Activated T-helper 1 cell treated with Interleukin-2 at 50 U/mL for 16 hours (primary cell): ENCODE results near the gene IFT27.
"Not testable (repeated sequence)": the region's sequence is repeated elsewhere in the genome, so short reads cannot be mapped to it uniquely, and the experiment has no call there.

Experiments used
- DNase-seq: peaks from one replicate; pipeline ENCODE4 v3.0.0-alpha.2; 2020; ENCODE audit warnings: low read depth

IFT27 gene

GRCh38 chr22:36743591-36744412 is 32.1 kb downstream of the IFT27 start:
- DNase-seq: no peak

DNA sequence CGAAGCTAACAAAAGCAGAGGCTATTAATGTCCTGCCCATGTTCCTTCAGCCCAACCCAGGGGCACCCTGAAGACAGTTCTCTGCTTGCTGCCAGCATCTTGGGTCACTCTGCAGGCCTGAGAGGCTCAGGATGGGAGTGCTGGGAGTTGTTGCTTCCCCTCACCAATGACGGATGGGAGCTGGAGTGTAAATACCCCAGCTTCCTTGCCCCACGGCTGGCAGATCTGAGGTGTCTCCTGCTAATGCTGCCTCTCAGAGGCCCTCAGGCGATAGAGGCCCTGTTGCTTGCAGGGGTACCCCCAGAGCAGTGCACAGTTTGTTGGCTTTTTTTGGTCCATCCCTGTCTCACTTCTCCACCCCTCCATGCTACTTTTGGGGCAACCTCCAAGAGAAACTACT is 32.9 kb downstream of the IFT27 start:
- no peak for DNase-seq

DNA sequence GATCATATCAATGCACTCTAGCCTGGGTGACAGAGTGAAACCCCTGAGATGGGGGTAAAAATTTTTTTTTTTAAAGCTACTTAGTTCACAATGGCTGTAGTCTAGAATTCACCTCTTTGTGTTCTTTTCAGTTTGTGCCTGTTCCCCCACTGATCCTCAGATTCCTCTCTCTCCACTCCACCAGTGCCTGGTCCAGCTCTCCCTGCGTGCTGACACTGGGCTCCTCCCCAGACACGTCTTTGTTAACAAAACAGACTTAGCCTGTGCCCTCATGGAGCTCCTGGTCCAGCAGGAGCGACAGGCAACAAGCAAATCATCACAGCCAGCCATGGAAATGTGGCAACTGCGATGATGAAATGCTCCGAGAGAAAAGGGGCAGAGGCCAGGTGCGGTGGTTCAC is 34.0 kb downstream of the IFT27 start:
- DNase-seq: no peak

GRCh38 chr22:36741204-36741793 is 34.6 kb downstream of the IFT27 start:
- no peak for DNase-seq

DNA sequence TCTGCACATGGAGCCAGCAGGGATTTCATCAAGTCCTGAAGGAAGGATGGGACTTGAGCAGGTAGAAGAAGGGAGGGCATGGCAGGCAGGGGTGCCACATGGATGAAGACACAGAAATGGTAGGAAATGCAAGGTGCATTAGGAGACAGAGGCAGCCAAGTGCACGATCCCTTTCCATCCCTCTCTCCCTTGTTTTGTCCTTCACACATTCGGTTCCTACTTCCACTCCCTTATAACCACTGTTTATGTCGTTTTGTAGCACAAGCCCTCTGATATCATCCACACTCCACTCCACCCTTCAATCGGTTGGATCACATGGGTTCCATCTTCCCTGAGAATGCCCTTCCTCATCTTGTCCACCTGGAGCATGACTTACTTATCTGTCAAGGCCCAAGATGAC is 35.2 kb downstream of the IFT27 start:
- no peak for DNase-seq

DNA sequence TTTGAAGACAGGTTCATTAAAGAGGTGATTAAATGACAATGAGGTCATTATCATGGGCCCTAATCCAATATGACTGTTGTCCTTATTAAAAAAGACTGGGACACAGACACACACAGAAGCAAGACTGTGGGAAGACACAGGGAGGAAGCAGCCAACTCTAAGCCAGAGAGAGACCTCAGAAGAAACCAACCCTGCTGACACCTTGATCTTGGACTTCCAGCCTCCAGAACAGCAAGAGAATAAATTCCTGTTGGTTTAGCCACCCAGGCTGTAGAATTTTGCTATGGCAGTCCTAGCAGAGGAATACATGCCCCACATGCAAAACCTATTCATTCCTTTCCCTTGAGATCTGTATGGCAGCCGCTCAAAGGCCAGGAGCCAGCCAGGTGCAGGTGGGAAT is 36.7 kb downstream of the IFT27 start:
- DNase-seq: no peak

DNA sequence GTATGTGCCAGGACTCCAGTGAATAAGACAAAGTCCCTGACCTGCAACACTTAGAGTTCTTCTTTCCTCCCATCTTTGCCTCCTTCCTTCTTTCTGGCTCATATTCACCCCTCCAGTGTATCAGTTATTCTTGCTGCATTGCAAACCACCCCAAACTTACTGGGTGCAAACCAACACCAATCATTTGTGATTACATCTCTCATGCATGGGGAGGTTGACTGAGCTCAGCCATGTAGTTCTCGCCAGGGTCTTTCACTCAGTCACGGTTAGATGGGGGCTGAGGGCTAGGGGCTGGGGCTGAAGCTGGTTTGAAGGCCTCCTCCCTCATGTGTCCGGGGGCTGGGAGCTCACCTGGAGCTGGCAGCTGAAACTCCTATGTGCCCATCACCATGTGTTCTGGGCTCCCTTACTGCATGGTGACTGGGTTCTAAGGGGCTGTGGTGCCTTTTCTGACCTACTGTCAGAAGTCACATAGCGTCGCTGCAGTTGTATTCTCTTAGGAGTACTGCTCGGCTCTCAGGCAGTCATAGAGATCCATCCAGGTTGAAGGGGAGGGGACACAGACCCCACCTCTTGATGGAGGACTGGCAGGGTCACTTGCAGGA is 37.4 kb downstream of the IFT27 start:
- no peak for DNase-seq

DNA sequence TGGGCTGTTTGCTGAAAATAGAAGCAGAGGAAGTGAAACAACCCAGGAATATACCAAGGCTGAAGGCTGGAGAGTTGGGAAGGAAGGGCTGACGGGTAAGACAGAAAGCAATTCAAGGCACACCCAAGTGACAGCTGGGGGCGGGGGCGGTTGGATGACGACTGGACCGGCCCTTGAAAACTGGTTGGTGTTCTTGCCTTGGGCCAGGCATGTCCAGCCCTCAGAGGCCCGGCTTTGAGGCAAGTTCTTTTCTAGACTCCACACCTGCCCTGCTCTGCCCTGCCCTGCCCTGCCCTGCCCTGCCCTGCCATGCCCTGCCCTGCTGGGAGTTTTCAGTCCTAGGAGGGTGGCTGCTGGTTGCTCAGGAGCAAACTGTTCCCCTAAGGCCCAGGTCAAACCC is 38.1 kb downstream of the IFT27 start:
- no peak for DNase-seq

GRCh38 chr22:36736701-36737320 is 39.1 kb downstream of the IFT27 start:
- no peak for DNase-seq

DNA sequence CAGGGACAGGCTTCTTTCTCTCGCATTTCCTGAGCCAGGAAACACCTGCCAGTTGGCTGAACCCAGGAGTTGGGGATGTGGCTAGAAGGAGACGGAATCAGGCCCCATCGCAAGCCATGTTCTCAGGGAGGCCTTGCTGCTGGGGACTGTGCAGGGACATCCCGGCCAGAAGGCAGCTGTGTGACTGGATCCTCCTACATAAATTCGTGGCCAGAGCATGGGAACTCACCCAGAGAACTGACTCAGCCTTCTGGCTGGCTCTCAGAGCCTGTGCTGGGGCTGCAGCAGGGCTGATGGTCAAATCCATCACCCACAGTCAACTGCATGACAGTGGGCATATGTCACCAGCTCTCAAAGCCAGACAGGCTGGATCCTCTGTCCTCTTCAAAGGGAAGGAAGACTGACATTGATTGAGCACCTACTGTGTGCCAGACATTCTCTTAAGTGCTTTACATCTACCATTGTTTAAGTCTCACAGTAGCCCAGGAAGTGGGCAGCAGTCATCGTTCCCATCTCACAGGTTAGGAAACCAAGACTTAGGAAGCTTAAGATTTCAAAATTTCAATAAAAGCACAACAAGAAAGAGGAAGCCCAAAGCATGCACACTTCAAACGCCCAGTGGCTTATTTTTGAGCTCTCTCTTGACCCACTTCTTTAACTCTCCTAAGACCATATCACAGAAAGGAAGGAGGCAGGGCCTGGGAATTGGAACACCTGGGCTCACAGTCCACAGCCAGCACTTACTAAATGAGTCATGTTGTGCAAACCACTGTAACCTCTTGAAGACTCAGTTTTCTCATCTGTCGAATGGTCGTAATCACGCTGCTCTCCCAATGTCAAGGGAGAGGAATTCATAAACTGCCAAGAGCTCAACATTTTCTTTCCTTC is 41.5 kb downstream of the IFT27 start:
- DNase-seq: no peak

- no peak for DNase-seq
Observed at GRCh38 chr22:36733271-36733670, 42.6 kb downstream of the IFT27 start.

DNA sequence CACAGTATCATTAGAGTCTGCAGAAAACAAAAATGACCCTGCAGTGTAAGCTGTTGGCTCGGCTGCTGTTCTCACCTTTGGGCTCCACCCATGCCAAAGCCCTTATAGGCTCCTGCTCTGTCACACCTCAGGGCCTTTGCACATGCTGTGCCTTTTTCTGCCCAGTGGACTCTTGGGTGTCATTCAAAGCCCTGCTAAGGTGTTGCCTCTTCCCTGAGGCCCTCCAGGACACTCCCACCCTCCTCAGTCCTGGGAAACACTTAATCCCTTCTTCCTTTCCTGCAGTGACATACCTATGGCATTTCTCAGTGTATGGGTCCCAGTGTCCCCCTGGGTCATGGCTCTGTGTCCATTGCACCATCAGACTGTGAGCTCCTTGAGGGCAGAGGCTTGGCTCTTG is 43.3 kb downstream of the IFT27 start:
- DNase-seq: no peak

- no peak for DNase-seq
Observed at GRCh38 chr22:36731916-36732315, 44.0 kb downstream of the IFT27 start.

- not testable (repeated sequence) for DNase-seq
Observed at GRCh38 chr22:36731321-36731720, 44.6 kb downstream of the IFT27 start.

DNA sequence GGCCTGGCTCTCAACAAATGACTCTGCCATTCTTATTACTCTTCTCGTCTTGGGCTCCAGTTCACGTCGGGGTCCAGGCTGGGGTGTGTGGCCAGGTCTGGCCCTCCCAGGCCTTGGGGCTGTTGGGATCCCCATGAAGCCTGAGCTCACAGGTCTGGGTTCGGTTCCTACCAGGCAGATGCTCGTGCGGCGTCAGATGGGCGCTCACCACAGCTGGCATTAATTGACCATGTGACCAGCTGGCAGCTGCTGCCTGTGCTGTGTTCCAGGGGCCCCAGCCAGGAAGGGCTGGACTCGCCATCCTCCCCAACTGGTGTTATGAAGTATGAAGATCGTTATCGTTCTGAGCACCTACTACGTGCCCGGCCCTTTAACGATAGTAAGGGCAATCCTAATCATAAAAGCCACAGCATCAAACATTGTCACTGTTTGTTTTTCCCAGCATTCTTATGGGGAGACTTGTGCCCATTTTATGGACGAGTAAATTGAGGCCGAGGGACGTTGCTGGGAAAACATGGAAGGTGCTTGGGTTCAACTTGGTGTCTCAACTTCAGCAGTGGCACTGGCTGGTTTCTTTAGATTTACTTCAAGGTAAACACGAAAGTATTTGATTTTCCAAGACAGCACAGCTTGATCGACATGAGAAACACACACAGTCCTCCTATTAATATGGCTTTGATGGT is 45.6 kb downstream of the IFT27 start:
- no peak for DNase-seq

GRCh38 chr22:36729321-36729720 is 46.6 kb downstream of the IFT27 start:
- DNase-seq: no peak

- no peak for DNase-seq
Observed at GRCh38 chr22:36728505-36728904, 47.4 kb downstream of the IFT27 start.

DNA sequence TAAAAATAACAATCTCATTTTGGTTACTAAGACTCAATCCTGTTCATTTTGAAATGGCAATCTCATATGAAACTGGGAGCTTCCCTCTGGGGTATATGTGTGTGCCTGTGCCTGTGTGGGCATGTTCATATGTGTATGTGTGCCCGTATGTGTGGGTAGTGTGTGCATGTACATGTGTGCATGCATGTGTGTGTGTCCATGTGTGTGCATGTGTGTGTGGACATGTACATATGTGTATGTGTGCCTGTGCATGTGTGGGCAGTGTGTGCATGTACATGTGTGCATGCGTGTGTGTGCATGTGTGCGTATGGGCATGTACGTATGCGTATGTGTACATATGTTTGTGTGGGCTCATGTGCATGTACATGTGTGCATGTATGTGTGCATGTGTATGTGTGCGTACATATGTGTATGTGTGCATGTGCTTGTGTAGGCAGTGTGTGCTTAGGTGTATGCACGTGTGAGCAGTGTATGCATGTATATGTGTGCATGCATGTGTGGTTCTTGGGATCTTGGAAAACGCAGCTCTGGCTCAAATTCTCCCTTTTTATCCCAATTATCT is 47.9 kb downstream of the IFT27 start:
- no peak for DNase-seq

DNA sequence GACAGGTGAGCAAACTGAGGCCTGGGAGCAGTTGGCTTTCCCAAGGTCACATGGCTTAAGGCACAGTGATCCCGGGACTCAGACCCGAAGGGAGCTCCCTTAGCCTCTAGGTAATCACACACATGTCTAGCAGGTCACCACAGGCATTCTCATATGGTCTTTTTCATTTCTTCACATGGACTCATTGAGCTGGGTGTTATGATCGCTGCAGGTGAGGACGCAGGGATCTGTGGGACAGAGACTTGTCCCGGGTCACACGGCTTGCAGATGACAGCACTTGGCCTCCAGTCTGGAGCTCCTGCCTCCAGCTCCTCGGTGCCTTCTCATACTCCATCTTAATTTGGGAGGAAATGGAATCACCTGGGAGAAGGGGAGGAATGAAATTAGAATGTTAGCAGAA is 48.8 kb downstream of the IFT27 start:
- DNase-seq: no peak

- DNase-seq: no peak
Observed at GRCh38 chr22:36726007-36726380, 49.9 kb downstream of the IFT27 start.

- DNase-seq: no peak
Observed at GRCh38 chr22:36725366-36726006, 50.4 kb downstream of the IFT27 start.
